Esophagus squamous epithelium (tissue), 4 donors: ENCODE results near the gene GPR3.

Source experiments
- CTCF ChIP-seq, 6 experiments: fragments of 450-650 bp in 4 of 6; fragments of 200-600 bp in 2 of 6; sonication (generic) in 2 of 6; IDR thresholded peaks; one replicate each; pipeline ENCODE4 v1.5.1; 2016 to 2019; ENCODE audit warnings: antibody characterized with exemption in 6 of 6, mild to moderate bottlenecking in 4 of 6, moderate library complexity in 4 of 6
- POLR2A ChIP-seq, 4 donors: fragments of 450-650 bp; IDR thresholded peaks; one replicate each; pipeline ENCODE4 v1.6.1; 2017; ENCODE audit warnings: antibody characterized with exemption in 4 of 4, mild to moderate bottlenecking in 4 of 4, moderate library complexity in 3 of 4

DNA sequence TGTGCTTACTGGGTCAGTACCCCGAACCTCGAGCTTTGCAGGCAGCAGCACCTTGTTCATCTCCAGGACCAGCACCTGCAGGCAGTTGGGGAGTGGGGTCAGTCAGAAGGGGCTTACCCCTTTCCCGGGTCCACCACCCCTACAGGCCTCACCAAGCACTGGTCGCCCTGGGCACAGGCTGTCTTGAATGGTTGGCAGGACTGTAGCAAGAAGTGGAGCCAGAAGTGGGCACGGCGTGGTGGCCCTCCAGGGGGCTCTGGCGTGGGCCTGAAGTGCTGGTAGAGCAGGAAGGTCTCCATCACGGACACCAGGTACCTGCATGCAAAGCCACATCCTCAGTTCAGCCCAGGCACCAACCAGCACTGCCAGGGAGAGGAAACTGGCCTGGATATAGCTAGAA, 30.9 kb upstream of the GPR3 start:
- TF ChIP-seq POLR2A (IDR thresholded peaks at IDR 0.05) (no peak), CTCF (IDR thresholded peaks at IDR 0.05) (no peak)
